Measurements from ENCODE around the gene ARPC2.

ARPC2 gene

DNA sequence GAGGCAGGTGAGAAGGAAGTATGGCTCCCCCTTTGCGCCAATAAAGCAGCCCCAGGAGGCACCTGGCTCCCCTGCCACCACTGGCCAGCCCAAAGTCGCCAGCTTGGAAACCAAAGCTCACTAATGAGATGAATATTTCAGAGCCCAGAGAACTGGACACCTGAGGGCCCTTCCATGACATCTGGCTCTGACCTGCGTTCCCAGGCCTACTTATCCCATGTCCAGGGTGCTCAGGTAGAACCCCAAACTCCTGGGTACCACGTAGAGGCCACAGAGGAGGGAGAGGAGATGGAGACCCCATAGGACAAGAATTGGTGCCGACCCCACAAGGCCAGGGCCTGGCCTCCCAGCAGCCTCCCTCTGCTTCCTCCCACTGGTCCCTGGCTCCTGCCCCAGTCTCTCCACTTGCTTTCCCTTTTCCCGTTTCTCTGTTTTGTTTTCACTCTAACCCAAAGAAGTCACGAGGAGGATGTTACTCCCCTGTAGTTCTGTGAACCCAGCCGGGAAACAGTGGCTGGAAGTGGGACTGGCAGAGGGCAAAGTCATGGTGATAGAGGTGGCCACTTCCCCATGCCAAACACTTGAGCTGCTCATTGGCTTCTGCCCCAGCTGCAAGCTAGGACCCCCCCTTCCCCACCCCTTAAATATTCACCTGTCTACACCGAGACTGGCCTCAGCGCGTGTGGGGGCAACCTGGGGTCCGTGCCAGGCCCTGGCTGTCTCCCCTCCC is 74.5 kb downstream of the ARPC2 start:
- DNase-seq = peak; percentile 64 to 74

DNA sequence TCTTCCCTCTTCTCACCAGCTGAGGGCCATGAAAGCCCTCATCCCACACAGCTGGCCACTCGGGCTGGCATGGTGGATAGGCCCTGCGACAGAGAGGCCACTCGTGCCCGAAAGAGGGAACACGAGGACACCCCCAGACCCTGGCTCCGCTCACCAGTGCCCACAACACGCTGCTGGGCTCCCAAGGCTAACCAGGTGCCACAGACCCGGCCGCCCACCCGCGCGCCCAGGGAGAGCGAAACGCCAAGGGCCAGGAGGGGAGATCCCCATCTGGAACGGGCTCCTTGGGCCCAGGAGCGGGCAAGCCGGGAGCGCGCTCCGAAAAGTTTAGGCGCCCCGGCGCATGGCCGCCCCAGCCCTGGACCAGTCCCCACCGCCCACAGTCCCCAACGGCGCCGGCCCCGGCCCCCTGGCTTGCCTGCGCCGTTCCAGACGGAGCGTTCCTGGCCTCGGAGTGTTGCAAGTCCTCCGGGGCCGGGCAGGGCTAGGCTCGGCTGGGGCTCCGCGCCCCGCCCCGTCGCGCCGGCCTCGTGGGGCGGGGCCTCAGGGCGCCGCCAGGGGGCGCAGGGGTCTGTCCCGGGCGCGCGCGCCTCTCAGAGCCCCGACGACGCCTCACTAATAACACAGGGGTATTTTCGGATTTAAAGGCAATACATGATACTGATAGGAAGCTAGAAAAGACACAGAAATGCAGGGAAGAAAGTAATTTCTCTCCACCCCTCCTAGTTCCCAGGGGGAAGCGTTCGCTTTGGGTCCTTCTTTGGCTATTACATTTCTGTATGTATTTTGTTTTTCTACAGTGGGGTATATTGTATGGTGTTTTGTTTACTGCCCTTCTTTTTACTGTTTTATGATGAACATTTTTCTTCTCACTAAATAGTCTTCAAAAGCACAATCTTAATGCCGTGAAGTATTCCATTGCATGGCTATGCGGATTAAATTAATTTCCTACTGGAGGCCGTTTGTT is 75.3 kb downstream of the ARPC2 start, which contains the start of gene TMBIM1:
Gene TMBIM1, minus strand, starts transcription at position 456 of the 967 bp plus-strand sequence. CDS start 10,362 bp downstream, outside the sequence.
- peak; percentile 76 to 86 for DNase-seq

DNA sequence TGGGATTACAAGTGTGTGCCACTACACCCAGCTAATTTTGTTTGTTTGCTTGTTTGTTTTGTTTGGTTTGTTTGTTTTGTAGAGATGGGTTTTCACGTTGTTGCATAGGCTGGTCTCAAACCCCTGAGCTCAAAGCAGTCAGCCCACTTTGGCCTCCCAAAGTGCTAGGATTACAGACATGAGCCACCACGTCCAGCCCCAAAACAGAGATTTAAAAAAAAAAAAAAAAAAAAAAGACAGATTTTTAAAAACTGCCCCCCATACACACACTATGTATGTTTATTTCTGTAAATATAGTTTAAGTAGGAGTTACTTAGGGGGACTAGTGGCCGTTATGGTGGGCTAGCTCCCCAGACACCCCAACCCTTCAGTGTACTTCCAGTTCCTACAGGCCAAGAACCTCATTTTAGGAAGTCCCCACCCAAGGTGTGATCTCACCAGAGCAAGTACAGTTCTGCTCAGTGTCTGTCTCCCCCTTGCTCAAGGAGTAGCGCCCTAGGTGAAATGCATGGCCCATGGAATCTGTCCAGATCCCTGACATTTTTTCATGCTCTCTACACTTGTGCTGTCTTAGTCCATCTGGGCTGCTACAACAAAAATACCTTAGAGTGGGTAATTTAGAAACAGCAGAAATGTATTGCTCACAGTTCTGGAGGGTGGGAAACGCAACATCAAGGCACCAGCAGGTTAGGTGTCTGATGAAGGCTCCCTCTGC is 76.9 kb downstream of the ARPC2 start:
- DNase-seq = peak; percentile 34 to 65

DNA sequence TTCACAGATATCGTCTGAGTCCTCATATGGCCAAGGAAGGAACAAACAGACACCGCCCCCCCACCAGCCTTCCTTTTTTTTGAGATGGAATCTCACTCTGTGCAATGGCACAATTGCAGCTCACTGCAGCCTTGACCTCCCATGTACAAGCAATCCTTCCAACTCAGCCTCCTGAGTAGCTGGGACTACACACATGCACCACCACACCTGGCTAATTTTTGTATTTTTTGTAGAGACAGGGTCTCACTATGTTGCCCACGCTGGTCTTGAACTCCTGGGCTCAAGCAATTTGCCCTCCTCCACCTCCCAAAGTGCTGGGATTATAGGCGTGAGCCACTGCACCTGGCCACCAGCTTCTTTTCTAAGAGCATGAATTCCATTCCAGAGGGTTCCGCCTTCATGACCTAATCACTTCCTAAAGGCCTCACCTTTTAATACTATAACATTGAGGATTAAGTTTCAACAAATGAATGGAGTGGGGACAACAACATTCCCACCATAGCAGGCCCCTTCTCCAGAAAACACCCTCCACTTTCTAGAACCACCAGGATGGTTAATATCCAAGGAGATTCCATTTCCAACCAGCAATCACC is 77.5 kb downstream of the ARPC2 start:
- no peak for DNase-seq

DNA sequence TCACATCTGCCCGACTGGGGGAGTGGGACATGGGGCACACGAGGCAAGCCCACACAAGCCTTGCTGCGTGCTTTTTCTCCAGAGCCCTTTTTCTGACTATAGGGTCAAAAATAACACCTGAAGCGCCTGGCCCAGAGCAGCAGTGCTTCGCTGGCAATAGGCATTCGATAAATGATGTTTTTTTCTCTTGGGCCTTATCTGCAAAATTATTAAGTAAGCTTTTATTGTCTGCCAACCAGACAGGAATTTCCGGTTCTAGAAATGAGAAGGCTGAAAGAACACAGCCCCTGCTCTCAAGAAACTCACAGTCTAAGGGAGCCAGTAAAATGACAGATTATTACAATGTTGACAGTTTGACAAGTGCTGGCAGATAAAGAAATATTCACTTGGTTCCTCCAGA is 78.0 kb downstream of the ARPC2 start:
- DNase-seq = no peak

DNA sequence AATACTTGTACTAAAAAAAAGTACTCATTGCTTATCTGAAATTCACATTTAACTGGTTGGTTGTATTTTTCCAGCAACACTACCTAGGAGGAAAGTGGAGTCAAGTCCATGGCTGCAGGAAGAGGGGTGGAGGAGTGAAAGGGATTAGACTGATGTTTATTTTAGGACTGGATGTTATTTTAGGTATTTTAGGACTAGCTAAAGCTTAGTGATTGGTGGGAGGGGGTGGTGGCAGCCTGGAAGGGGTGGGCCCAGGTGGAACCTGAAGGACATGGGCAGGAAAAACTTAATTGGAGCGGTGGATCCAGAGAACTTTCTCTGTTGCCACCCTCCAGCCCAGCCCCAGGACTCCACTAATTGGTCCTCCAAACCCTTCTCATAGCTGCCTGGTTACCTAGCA is 79.2 kb downstream of the ARPC2 start:
- DNase-seq = no peak

DNA sequence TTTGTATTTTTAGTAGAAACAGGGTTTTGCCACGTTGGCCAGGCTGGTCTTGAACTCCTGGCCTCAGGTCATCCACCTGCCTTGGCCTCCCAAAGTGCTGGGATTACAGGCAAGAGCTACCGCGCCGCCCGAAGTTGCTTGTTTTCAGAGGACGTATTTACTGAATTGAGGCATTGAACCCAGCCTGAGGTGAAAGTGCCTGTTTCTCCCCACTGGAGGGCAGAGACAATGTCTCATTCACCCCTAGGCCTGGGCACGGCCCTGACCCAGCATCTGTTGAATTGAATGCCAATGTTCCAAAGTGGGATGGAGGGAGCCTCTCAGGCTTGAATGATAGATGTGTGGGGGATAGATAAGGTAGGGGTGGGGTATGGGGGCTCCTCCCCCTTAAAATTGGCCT is 79.9 kb downstream of the ARPC2 start:
- no peak for DNase-seq

DNA sequence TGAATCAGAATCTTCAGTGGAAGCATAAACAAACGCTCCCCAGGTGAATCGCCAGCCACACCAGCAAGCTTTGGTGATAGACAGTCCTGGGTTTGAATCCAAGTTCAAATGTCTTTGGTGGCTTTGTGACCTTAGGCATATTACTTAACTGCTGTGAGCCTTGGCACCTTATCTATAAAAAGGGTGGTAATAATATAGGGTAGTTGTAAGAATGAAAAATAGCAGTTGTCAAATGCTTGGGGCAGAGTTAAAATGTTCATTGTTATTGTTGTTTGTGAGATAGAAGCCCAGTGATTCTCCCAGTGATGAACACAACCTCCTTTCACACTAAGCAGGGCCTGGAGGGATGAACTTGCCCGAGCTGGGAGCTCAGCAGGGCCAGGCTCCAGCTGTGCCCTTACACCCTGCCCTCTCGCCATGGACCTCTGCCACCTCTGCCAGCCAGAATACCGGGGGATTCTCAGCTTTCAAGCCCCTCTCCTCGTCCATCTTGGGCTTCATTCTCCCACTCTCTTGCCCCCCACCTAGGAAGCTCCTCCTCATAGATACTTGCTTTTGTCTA is 81.4 kb downstream of the ARPC2 start:
- no peak for DNase-seq

DNA sequence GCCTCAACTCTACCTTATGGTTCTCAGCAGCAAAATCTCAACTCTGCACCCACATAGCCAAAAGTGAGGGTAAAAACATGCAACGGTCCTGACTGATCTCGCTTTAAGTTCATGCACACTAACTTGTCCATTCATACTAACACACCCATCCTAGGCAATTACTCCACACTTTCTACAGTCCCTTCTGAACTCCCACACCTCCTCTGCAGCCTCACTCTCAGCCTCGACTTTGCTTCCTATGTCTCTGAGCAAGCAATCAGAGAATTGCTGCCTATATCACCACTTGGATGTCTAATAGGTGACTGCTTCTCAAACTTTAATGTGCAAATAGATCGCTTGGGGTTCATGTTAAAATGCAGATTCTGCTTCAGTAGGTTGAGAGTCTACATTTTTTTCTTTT is 83.2 kb downstream of the ARPC2 start:
- peak in 1 of 2 donors; percentile 57 for DNase-seq

DNA sequence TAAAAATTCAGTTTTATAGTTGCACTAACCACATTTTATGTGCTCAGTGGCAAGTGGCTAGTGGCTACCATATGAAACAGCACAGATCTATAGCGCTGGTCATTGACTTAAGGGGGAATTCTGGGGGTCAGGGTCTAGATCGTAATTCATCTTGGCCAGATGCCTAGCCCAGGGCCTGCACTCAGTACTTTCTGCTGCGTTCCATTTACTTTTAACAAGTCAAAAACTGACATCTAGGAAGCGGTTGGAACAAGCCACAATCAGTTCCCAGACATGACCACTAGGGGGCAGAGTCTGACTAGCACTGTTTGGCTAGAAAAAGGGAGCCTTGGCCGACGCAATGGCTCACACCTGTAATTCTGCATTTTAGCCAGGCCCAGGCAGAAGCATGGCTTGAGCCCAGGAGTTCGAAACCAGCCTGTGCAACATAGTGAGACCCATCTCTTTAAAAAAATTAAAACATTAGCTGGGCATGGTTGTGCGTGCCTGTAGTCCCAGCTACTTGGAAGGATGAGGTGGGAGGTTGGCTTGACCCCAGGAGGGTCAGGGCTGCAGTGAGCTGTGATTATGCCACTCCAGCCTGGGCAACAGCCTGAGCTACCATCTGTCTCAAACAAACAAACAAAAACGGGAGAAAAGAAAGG is 84.3 kb downstream of the ARPC2 start:
- peak; percentile 57 to 98 for DNase-seq
